Glomerular visceral epithelial cell (primary cell): Measurements from ENCODE around the gene RNF215.
A peak's percentile ranks its signal among the peaks of the same experiment; 100 is the strongest.

ENCODE experiments used
- DNase-seq: peaks from one replicate; pipeline ENCODE4 v3.0.0-alpha.2; 2016; ENCODE audit errors: extremely low spot score

The RNF215 gene

DNA sequence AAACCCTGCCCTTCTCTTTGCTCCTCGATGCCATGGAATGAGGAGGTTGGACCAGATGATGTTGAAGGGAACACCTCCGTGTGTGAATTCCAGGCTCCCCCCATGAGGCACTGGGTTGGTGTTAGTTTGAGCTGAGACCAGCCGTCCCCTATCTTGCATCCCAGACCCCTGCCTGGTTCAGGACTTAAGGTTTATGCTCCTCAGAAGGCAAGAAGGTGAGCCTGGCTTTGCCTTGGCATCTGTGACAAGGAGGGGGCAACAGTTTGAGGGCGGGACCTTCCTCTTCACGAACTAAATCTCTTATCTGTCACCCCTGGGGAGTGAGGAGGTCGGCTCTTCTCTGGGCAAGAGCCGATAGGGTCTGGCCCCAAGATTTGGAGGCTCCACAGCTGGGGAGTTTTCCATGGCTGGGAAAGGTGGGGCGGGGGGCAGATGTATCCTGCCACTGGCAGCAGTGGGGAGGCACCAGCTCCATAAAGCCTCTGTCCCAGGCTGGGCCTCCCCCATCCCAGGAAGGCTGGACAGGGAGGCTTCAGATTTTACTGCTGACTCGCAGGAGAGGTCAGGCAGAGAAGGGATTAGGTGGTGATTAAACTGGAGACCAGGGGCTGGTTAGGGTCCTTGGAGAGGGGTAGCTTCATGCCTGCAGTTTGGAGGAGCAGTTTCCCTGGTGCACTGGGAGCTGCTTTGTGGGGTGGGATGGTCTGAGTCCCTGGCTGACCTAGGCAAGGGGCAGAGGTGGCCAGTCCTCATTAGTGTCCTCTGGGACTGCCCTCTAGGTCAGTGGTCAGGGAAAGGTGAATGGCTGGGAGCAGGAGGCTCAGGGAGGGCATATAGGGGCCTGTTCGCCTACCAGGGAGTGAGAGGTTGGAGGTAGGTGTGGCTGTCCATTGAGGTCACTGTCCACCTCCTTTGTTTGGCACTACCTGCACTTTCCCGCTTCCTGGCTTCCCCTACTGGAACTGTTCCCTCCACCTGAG lies 10.7 kb upstream of the RNF215 start:
- DNase-seq = no peak

DNA sequence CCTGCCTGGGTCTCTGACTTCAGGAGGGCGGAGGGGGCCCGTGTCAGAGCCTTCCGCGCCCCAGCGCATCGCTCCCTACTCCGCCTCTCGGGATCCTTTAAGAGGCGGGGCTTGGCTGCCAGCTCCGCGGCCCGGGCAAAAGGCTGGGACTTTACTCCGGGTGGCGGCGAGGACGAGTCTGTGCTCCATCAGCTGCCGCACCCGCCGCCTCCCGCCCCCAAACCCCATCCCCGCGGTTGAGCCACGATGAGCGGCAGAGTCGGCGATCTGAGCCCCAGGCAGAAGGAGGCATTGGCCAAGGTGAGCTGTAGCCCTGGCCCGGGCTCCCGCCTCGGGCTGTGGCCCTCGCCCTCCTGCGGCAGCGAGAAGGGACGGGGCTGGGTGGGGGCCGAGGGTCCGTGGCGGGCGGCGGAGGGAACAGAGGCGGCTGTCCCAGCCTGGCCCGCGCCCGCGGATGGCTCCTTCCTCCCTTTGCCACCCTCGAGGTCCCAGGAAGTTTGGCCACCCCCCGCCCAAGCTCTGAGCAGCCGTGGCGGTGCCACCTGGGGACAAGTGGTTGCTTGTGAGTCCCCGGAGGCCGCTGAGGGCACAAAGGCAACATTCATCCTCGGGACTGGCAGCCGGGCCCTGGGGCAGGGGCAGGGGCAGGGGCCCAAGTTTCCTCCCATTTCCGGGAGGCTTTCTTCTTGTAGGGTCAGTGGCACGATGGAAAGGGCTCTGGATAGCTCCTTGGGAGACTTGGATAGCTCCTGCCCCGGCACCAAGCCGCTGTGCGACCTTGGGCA lies 9.9 kb upstream of the RNF215 start, which contains the start of gene SEC14L2:
Gene SEC14L2, plus strand, starts transcription at position 148 of the 785 bp plus-strand sequence. Its CDS starts 99 bp downstream, at position 247.
- DNase-seq = peak; percentile 56

DNA sequence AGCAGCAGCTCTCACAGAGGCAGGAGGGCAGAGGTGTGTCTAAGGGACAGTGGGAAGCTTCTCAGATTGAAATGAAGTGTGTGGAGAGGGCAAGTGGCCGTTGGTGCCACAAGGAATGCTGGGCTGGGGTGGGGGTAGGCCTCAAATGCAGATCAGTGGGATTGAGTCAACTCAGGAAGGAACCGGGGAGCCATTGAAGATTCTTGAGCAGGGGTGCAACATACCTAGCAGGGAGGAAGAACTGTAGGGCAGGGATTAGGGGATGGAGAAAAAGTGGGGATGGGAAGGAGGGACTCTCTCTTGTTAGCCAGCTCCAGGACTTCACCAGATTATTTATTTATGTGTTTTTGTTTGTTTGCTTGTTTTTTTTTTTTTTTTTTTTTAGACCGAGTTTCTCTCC lies 6.7 kb upstream of the RNF215 start:
- DNase-seq = no peak

DNA sequence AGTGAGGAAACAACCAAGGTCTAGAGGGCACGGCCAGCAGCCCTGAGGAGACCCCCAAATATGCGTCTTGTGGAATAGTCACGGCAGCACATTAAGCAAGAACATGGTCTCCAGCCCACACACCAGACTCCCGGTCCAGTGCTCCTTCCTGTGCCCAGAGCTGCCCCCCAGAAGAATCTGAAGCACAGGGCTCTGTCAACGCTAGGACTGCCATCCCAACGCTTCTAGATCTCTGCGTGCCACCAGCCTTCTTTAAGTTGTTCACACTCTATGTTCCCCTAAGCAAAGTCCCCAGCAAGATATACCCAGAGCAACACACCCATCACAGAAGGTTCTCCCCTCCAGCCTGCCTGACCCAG lies 6.1 kb upstream of the RNF215 start:
- DNase-seq = no peak

DNA sequence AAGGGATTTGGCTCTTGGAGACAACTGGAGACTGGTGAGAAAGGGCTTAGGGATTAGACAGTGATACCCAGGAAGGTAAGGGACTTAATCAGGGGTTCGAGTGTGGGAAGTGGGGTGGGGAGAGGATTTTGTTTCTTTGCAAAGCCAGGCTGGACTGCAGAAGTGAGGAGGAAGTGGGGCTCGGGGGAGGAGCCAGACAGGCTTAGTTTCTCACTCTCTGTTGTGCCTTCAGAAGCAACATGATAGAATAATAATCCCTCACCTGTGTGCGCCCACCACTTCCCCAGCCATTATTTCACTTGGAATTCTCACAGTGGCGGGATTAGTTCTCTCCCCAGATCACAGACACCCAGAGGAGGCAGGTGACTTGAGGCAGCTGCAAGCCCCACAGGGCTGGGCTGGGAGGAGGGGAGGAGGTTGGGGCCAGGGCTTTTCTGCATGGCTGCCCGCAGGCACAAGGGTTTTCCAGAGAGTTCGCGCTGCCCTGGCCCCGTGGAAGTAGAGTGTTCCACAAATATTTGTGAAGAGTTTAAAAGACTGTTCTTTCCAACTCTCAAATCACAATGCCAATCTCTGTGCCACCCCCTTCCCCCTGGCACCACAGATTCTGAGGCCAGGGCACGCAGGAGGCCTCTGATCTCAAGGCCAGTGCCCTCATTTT lies 5.6 kb upstream of the RNF215 start:
- DNase-seq = peak; percentile 33

DNA sequence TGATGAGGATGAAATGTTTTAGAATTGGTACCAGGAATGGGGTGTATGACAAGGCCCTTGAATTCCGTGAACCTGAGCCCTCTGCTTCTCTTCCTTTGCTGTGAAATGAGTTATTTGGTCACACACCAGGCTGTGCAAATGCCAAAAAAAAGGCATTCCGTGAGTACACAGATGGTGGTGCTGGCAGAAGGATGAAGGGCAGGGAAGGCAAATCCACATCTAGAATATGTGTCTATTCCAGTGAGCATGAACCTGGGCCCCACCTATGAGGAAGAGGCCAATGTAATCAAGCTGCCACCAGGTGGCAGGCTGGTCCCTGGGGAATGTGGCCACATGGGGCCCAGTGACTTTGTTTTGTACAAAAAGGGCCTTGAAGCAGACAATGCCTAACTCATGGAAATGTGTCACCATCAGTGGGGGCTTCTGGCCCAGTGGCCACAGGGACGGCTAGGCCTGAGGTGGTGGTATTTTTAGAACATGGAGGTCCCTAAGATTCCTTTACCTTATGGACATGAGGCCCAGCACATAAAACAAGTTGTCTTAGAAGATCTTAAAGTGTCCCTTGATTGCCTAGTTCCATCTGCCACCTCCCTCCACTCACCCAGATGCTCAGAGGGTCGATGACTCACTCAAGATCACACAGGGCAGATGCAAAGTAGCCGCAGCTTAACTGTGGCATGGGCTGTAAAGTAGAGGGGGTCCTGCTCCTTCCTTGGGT lies 3.9 kb upstream of the RNF215 start:
- DNase-seq = peak; percentile 61

DNA sequence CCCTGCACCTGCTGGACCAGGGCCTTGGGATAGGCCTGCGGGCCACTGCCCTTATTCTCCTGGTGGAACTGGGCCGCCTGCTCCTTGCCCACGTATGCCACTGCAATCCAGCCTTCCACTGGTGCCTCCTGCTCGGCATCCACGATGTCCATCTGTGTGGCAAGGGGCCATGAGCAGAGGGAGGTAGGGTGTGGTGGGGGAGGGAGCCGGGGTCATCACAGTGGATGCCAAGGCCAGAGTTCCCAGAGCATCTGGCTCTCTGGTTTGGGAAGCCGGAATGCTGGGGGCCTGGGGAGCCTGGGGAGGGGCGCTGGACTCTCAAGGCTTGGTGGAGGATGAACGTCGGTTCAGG lies 627 bp downstream of the RNF215 start:
- DNase-seq = no peak

DNA sequence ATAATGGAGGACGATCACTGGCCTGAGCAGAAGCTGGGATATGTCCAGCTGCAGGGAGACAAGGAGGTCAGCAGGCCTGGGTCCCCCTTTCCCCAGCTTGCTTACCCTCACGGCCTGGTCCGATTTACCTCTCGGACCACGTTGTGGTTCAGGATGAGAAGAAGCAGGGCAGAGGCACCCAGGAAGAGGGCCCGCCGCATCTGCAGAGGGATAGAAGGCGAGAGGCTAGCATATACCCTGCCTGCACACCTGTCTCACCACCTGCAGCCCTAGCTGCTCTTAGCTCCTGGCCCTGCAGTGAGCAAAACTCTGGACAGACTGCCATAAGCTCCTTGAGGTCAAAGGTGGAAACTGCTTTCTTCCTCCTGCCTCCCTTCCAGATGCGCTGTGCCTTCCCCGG lies 1.3 kb downstream of the RNF215 start:
- no peak for DNase-seq

DNA sequence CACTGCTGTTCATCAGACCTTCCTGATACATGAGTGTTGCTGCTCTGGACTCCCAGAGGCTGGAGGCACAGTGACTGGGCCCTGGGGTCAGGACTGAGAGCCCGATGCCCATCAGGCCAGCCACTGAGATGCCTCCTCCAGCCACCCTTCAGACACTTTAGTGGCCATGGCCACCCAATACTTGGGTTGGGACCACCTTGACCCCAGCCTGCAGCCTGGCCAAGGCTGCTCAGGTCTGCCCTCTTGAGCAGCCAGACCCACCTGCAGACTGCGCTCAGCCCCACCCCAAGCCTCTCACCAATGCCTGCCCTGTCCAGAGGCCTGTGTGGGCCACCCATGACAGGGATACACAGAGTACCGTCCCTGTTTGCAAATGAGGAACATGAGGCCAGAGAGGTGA lies 4.2 kb downstream of the RNF215 start:
- DNase-seq = no peak

DNA sequence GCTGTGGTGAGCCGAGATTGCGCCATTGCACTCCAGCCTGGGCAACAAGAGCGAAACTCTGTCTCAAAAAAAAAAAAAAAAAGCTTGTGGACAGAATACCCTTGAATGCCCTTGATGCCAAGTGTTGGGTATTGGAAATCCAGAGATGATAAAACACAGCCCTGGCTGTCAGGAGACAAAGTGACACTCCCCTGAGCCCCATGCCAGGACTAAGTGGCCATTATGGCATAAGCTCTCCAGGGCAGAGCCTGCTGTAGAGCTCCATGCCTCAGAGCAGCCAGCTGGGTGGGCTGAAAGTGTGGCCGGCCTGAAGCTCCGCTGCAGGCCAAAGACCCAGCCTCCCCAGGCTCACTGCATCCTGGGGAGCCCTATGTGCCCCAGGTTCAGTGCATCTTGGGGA lies 4.9 kb downstream of the RNF215 start:
- DNase-seq = no peak

DNA sequence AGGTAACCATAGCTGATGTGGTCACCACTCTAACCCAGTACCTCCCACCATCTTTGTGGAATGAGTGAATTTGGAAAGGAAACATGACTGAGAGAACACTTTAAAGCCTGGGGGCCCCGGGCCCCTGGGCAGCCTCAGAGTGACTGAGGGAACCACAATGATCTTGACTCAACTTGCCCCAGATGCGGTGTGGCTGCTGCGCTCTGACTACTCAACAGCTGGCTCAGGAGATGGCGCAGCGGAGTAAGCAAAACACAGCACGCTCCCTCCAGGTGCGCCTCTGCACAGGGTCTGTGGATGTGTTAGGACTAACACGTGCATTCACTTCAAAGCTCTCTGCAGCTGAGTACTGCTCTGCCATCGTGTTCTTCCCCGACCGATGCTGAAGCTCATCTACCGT lies 5.9 kb downstream of the RNF215 start:
- no peak for DNase-seq

DNA sequence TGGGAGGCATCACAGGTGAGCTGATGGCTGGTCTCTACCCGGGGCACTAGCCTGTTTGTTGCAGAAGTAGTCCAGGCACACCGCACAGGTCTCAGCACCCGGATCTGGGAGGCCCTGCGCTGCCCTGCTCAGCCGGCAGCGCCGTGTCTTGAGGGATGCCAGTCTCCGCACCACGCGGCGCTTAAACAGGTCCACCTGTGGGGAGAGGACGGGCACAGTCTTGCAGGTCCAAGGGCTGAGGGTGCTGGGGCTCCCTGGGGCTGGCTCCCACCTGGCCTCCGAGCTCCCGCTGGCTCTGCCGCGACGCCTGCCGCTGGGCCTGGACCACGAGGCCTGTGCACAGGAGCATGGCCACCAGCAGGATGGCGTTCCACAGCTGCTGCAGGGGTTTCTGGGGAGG lies 7.2 kb downstream of the RNF215 start:
- no peak for DNase-seq

DNA sequence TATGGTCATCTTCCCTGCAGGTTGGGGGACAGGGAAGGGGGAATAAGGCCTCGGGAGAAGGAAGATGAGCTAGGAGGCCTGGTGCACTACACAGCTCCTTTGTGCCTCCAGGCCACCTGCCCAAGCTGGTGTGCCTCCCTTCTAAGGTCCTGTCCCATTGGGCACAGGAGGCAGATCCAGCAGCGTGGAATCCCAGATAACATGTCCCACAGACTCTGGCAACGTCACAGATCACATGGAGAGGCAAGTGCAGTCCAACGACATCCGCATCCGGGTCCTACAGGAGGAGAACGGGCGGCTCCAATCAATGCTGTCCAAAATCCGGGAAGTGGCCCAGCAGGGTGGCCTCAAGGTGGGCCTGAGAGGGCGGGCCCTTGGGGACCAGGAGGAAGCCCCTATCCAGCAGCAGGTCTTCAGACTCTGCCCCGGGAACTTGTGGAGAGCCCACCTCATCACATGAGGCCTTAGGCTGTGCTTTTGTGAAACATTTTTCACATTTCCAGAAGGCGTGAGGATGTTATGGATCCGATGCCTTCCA lies 11.8 kb downstream of the RNF215 start:
- no peak for DNase-seq

DNA sequence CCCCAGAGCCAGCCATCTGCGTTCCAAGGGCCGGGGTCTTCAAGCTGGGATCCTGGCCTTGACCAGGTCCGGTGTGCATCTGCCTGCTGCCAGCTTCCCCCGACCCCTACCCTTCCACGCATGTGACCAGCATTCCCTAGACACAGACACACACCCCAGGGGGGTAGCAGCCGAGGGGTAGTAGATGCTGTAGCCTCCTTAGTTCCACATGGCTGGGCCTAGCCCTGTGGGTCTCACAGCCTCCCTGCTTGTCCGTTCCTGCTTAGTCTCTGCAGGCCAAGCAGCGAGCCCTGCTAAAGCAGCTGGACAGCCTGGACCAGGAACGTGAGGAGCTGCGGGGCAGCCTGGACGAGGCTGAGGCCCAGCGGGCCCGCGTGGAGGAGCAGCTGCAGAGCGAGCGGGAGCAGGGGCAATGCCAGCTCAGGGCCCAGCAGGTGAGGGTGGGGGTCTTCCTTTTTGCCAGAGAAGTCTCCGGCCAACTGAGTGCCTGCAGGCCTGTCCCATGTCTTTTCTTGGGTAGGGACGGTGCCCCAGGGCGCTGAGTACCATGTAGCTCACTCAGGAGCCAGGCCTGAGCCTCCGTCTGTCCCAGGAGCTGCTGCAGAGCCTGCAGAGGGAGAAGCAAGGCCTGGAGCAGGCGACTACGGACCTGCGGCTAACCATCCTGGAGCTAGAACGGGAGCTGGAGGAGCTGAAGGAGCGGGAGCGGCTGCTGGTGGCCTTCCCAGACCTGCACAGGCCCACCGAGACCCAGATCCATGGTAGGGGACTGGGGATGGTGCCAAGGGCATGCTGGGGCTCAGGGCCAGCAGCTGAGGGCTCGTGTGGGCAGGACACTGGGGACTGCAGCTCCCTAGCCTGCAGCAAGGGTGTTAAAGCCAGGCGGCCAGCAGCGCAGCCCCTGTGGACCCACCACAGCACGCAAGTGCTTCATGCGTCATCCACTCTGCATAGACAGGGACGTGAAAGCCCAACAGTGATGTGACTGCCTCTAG lies 13.6 kb downstream of the RNF215 start:
- DNase-seq = no peak

DNA sequence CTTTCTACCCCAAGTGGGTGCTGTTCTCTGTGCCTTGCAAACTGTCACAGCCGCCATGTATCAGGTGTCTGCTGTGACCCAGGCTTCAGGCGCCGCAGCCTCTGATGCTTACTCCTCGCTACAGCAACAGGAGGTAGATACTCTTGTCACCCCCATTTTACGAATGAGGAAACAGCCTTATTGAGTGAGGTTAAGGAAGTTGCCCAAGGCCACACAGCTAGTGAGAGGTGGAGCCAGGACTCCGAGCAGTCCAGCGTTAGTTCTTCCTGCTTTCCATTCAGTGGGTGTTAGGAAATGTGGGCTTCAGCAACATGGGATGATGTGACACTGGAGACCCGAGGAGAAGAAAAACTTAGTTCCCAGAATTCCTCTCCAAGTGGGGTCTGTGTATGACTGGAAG lies 14.3 kb downstream of the RNF215 start:
- no peak for DNase-seq

DNA sequence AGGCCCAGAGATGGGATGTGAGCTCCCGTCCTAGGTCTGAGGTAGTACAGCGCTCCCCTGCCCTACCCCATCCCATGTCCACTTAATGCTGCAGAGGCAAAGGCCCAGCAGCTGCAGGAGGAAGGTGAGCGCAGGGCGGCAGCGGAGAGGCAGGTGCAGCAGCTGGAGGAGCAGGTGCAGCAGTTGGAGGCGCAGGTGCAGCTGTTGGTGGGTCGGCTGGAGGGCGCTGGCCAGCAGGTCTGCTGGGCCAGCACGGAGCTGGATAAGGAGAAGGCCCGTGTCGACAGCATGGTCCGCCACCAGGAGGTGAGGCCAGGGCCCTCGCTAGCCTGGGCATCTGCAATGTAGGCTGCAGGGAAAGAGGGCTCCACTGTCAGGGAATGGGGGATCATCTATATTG lies 15.2 kb downstream of the RNF215 start:
- DNase-seq = no peak

DNA sequence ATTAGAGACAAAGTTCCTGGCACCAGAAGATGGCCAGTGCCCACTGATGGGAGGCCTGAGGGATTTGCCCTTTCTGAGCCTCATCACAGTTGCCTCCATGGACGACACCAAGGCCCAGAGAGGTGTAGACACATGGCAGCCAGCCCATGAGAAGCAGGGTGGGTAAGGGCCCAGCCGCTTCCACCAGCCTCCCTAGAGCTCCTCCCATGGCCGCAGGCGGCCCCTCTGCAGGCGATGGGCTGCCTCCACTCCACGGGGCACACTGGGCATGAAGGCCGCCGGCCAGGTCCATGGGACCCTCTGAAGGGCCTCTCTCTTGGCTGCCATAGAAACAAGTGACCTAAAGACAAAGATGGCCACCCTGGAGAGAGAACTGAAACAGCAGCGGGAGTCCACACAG lies 15.9 kb downstream of the RNF215 start:
- no peak for DNase-seq

DNA sequence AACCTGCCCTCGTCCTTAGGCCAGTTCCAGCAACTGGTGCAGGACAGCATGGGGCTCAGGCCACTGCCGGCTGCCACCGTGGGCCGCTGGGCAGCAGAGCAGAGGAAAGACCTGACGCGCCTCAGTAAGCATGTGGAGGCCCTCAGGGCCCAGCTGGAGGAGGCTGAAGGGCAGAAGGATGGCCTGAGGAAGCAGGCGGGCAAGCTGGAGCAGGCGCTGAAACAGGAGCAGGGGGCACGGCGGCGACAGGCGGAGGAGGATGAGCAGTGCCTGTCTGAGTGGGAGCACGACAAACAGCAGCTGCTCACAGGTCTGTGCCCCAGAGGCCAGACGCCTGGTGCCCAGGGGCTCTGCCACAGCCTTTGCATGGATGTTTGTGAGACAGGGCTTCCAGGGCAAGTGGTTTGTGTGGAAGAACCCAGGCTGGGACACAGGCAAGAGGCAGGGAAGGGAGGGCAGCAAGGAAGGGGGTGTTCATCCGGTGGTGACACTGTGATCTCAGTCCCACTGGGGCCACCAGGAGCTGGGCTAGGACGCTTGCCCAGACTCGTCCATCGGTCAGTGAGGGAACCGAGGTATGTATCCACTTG lies 16.5 kb downstream of the RNF215 start:
- DNase-seq = peak; percentile 15

DNA sequence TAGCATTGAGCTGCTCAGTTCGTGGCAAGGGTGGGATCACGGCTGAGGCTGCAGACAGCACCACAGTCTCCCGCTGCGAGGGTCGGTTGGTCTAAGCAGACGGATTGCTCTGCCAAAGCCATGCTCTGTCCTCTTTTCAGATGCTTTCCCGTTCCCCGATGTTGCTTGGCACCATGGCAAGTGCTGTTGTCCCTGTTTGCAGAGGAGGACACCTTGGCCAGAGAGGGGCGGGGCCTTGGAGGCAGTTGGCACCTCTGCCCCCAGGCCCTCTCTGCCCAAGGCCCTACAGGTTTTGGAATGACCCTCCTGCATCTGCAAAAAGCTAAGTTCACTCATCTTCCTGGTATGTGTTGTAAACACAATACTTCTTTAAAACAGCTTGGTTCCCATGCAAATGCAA lies 18.8 kb downstream of the RNF215 start:
- no peak for DNase-seq

DNA sequence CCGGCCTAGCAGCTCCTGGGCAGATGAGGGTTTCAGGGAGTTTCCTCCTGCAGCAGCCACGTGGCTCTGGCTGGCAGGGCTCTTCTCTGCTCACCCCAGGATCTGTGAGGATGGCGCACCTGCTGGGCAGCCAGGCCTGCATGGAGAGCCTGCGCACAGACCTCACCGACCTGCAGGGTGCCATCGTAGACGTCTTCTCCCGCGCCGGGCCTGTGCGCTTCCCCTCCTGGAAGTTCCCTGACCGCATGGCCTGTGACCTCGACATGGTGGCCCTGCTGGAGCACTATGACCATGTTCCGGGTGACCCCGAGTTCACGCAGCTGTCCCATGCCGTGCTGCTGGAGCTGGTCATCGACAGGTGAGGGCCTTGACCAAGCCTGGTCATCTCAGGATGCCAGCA lies 21.3 kb downstream of the RNF215 start:
- no peak for DNase-seq
